ENCODE results near the gene COL15A1.

COL15A1 gene

GRCh38 chr9:98955259-98955658 is 11.6 kb downstream of the COL15A1 start:
- Histone ChIP-seq H3K9ac (ENCODE audit: low read length in 5 of 5) (no peak overlapping the region), H3K4me1 (ENCODE audit: control insufficient read depth in 5 of 5, insufficient read depth in 5 of 5, low read length in 5 of 5) (peaks cover 4 to 52% (median 24%) of the 10 kb centered on the region in 5 donors), H3K36me3 (ENCODE audit: control insufficient read depth in 5 of 5, insufficient read depth in 5 of 5, low read length in 5 of 5) (peaks cover 0 to 15% (median 10%) of the 10 kb centered on the region in 5 donors), H3K27ac (ENCODE audit: low read depth, low read length) (no peak overlapping the region), H3K4me3 (ENCODE audit: low read depth in 1 of 5, low read length in 5 of 5) (no peak overlapping the region), H3K27me3 (ENCODE audit: control insufficient read depth in 5 of 5, insufficient read depth in 4 of 5, low read length in 5 of 5) (no peaks in the 10 kb centered on the region), H3K9me3 (ENCODE audit: control insufficient read depth in 5 of 5, low read length in 5 of 5) (peaks cover 0 to 11% (median 7%) of the 10 kb centered on the region in 5 donors)

- H3K36me3 ChIP-seq (ENCODE audit: control insufficient read depth in 5 of 5, insufficient read depth in 5 of 5, low read length in 5 of 5) = peaks cover 0 to 15% (median 10%) of the 10 kb centered on the region in 5 donors
- no peak overlapping the region for H3K4me3 ChIP-seq (ENCODE audit: low read depth in 1 of 5, low read length in 5 of 5)
- H3K4me1 ChIP-seq (ENCODE audit: control insufficient read depth in 5 of 5, insufficient read depth in 5 of 5, low read length in 5 of 5) = peaks cover 11 to 65% (median 50%) of the 10 kb centered on the region in 5 donors
- H3K27ac ChIP-seq (ENCODE audit: low read depth, low read length) = peak overlapping the region; percentile 28
- peaks cover 0 to 11% (median 7%) of the 10 kb centered on the region in 5 donors for H3K9me3 ChIP-seq (ENCODE audit: control insufficient read depth in 5 of 5, low read length in 5 of 5)
- H3K9ac ChIP-seq (ENCODE audit: low read length in 5 of 5) = no peak overlapping the region
- H3K27me3 ChIP-seq (ENCODE audit: control insufficient read depth in 5 of 5, insufficient read depth in 4 of 5, low read length in 5 of 5) = no peaks in the 10 kb centered on the region
Observed at GRCh38 chr9:98957826-98958225, 14.1 kb downstream of the COL15A1 start.

GRCh38 chr9:98958271-98958984 is 14.7 kb downstream of the COL15A1 start:
- no peaks in the 10 kb centered on the region for H3K27me3 ChIP-seq (ENCODE audit: control insufficient read depth in 5 of 5, insufficient read depth in 4 of 5, low read length in 5 of 5)
- no peak overlapping the region for H3K4me3 ChIP-seq (ENCODE audit: low read depth in 1 of 5, low read length in 5 of 5)
- H3K4me1 ChIP-seq (ENCODE audit: control insufficient read depth in 5 of 5, insufficient read depth in 5 of 5, low read length in 5 of 5) = peaks cover 11 to 64% (median 54%) of the 10 kb centered on the region in 5 donors
- peaks cover 0 to 11% (median 7%) of the 10 kb centered on the region in 5 donors for H3K9me3 ChIP-seq (ENCODE audit: control insufficient read depth in 5 of 5, low read length in 5 of 5)
- H3K27ac ChIP-seq (ENCODE audit: low read depth, low read length) = peak overlapping the region; percentile 50
- peaks cover 0 to 15% (median 10%) of the 10 kb centered on the region in 5 donors for H3K36me3 ChIP-seq (ENCODE audit: control insufficient read depth in 5 of 5, insufficient read depth in 5 of 5, low read length in 5 of 5)
- no peak overlapping the region for H3K9ac ChIP-seq (ENCODE audit: low read length in 5 of 5)

- Histone ChIP-seq H3K9me3 (ENCODE audit: control insufficient read depth in 5 of 5, low read length in 5 of 5) (peaks cover 0 to 11% (median 7%) of the 10 kb centered on the region in 5 donors), H3K4me1 (ENCODE audit: control insufficient read depth in 5 of 5, insufficient read depth in 5 of 5, low read length in 5 of 5) (peaks cover 18 to 73% (median 73%) of the 10 kb centered on the region in 5 donors), H3K36me3 (ENCODE audit: control insufficient read depth in 5 of 5, insufficient read depth in 5 of 5, low read length in 5 of 5) (peaks cover 0 to 13% (median 7%) of the 10 kb centered on the region in 5 donors), H3K9ac (ENCODE audit: low read length in 5 of 5) (peak overlapping the region in 1 of 5 donors; percentile 7), H3K27ac (ENCODE audit: low read depth, low read length) (peak overlapping the region; percentile 52), H3K27me3 (ENCODE audit: control insufficient read depth in 5 of 5, insufficient read depth in 4 of 5, low read length in 5 of 5) (no peaks in the 10 kb centered on the region), H3K4me3 (ENCODE audit: low read depth in 1 of 5, low read length in 5 of 5) (no peak overlapping the region)
Observed at GRCh38 chr9:98960409-98960808, 16.7 kb downstream of the COL15A1 start.

- H3K9me3 ChIP-seq (ENCODE audit: control insufficient read depth in 5 of 5, low read length in 5 of 5) = peaks cover 0 to 8% (median 7%) of the 10 kb centered on the region in 5 donors
- peak overlapping the region; percentile 52 for H3K27ac ChIP-seq (ENCODE audit: low read depth, low read length)
- no peaks in the 10 kb centered on the region for H3K27me3 ChIP-seq (ENCODE audit: control insufficient read depth in 5 of 5, insufficient read depth in 4 of 5, low read length in 5 of 5)
- peaks cover 18 to 85% (median 79%) of the 10 kb centered on the region in 5 donors for H3K4me1 ChIP-seq (ENCODE audit: control insufficient read depth in 5 of 5, insufficient read depth in 5 of 5, low read length in 5 of 5)
- H3K4me3 ChIP-seq (ENCODE audit: low read depth in 1 of 5, low read length in 5 of 5) = no peak overlapping the region
- peak overlapping the region in 1 of 5 donors; percentile 8 for H3K9ac ChIP-seq (ENCODE audit: low read length in 5 of 5)
- H3K36me3 ChIP-seq (ENCODE audit: control insufficient read depth in 5 of 5, insufficient read depth in 5 of 5, low read length in 5 of 5) = peaks cover 0 to 7% (median 5%) of the 10 kb centered on the region in 5 donors
Observed at GRCh38 chr9:98961513-98962180, 17.9 kb downstream of the COL15A1 start.

- H3K27ac ChIP-seq (ENCODE audit: low read depth, low read length) = peak overlapping the region; percentile 52
- H3K4me3 ChIP-seq (ENCODE audit: low read depth in 1 of 5, low read length in 5 of 5) = no peak overlapping the region
- peaks cover 18 to 89% (median 84%) of the 10 kb centered on the region in 5 donors for H3K4me1 ChIP-seq (ENCODE audit: control insufficient read depth in 5 of 5, insufficient read depth in 5 of 5, low read length in 5 of 5)
- peaks cover 0 to 3% (median 3%) of the 10 kb centered on the region in 5 donors for H3K9me3 ChIP-seq (ENCODE audit: control insufficient read depth in 5 of 5, low read length in 5 of 5)
- no peak overlapping the region for H3K9ac ChIP-seq (ENCODE audit: low read length in 5 of 5)
- H3K36me3 ChIP-seq (ENCODE audit: control insufficient read depth in 5 of 5, insufficient read depth in 5 of 5, low read length in 5 of 5) = peaks cover 0 to 5% (median 2%) of the 10 kb centered on the region in 5 donors
- no peaks in the 10 kb centered on the region for H3K27me3 ChIP-seq (ENCODE audit: control insufficient read depth in 5 of 5, insufficient read depth in 4 of 5, low read length in 5 of 5)
Observed at GRCh38 chr9:98962181-98962560, 18.5 kb downstream of the COL15A1 start.

- peaks cover 0 to 8% (median 3%) of the 10 kb centered on the region in 5 donors for H3K36me3 ChIP-seq (ENCODE audit: control insufficient read depth in 5 of 5, insufficient read depth in 5 of 5, low read length in 5 of 5)
- no peaks in the 10 kb centered on the region for H3K9me3 ChIP-seq (ENCODE audit: control insufficient read depth in 5 of 5, low read length in 5 of 5)
- no peaks in the 10 kb centered on the region for H3K27me3 ChIP-seq (ENCODE audit: control insufficient read depth in 5 of 5, insufficient read depth in 4 of 5, low read length in 5 of 5)
- peaks cover 18 to 93% (median 84%) of the 10 kb centered on the region in 5 donors for H3K4me1 ChIP-seq (ENCODE audit: control insufficient read depth in 5 of 5, insufficient read depth in 5 of 5, low read length in 5 of 5)
- H3K4me3 ChIP-seq (ENCODE audit: low read depth in 1 of 5, low read length in 5 of 5) = no peak overlapping the region
- no peak overlapping the region for H3K27ac ChIP-seq (ENCODE audit: low read depth, low read length)
- H3K9ac ChIP-seq (ENCODE audit: low read length in 5 of 5) = no peak overlapping the region
Observed at GRCh38 chr9:98962861-98963260, 19.2 kb downstream of the COL15A1 start.

- Histone ChIP-seq H3K27ac (ENCODE audit: low read depth, low read length) (peak overlapping the region; percentile 84), H3K9me3 (ENCODE audit: control insufficient read depth in 5 of 5, low read length in 5 of 5) (peaks cover 0 to 3% (median 0%) of the 10 kb centered on the region in 5 donors), H3K27me3 (ENCODE audit: control insufficient read depth in 5 of 5, insufficient read depth in 4 of 5, low read length in 5 of 5) (no peaks in the 10 kb centered on the region), H3K4me1 (ENCODE audit: control insufficient read depth in 5 of 5, insufficient read depth in 5 of 5, low read length in 5 of 5) (peaks cover 16 to 93% (median 83%) of the 10 kb centered on the region in 5 donors), H3K36me3 (ENCODE audit: control insufficient read depth in 5 of 5, insufficient read depth in 5 of 5, low read length in 5 of 5) (peaks cover 0 to 14% (median 7%) of the 10 kb centered on the region in 5 donors), H3K4me3 (ENCODE audit: low read depth in 1 of 5, low read length in 5 of 5) (no peak overlapping the region), H3K9ac (ENCODE audit: low read length in 5 of 5) (no peak overlapping the region)
Observed at GRCh38 chr9:98964201-98964600, 20.5 kb downstream of the COL15A1 start.

- H3K27ac ChIP-seq (ENCODE audit: low read depth, low read length) = peak overlapping the region; percentile 84
- H3K4me3 ChIP-seq (ENCODE audit: low read depth in 1 of 5, low read length in 5 of 5) = no peak overlapping the region
- peaks cover 0 to 3% (median 0%) of the 10 kb centered on the region in 5 donors for H3K9me3 ChIP-seq (ENCODE audit: control insufficient read depth in 5 of 5, low read length in 5 of 5)
- peaks cover 0 to 14% (median 7%) of the 10 kb centered on the region in 5 donors for H3K36me3 ChIP-seq (ENCODE audit: control insufficient read depth in 5 of 5, insufficient read depth in 5 of 5, low read length in 5 of 5)
- H3K4me1 ChIP-seq (ENCODE audit: control insufficient read depth in 5 of 5, insufficient read depth in 5 of 5, low read length in 5 of 5) = peaks cover 16 to 86% (median 80%) of the 10 kb centered on the region in 5 donors
- H3K9ac ChIP-seq (ENCODE audit: low read length in 5 of 5) = peak overlapping the region in 1 of 5 donors; percentile 30
- no peaks in the 10 kb centered on the region for H3K27me3 ChIP-seq (ENCODE audit: control insufficient read depth in 5 of 5, insufficient read depth in 4 of 5, low read length in 5 of 5)
Observed at GRCh38 chr9:98964911-98965336, 21.2 kb downstream of the COL15A1 start.

GRCh38 chr9:98966676-98967075 is 23.0 kb downstream of the COL15A1 start:
- Histone ChIP-seq H3K4me3 (ENCODE audit: low read depth in 1 of 5, low read length in 5 of 5) (no peak overlapping the region), H3K4me1 (ENCODE audit: control insufficient read depth in 5 of 5, insufficient read depth in 5 of 5, low read length in 5 of 5) (peaks cover 14 to 84% (median 71%) of the 10 kb centered on the region in 5 donors), H3K36me3 (ENCODE audit: control insufficient read depth in 5 of 5, insufficient read depth in 5 of 5, low read length in 5 of 5) (peaks cover 0 to 18% (median 7%) of the 10 kb centered on the region in 5 donors), H3K27me3 (ENCODE audit: control insufficient read depth in 5 of 5, insufficient read depth in 4 of 5, low read length in 5 of 5) (no peaks in the 10 kb centered on the region), H3K9ac (ENCODE audit: low read length in 5 of 5) (no peak overlapping the region), H3K27ac (ENCODE audit: low read depth, low read length) (peak overlapping the region; percentile 84), H3K9me3 (ENCODE audit: control insufficient read depth in 5 of 5, low read length in 5 of 5) (peaks cover 0 to 3% (median 0%) of the 10 kb centered on the region in 5 donors)
